ENCODE data around the gene PPFIBP1. TPM values are rescaled to one million over a fixed set of nuclear protein-coding genes. Genes with fewer than 3 reads are reported as not detected.
A peak's percentile ranks its signal among the peaks of the same experiment; 100 is the strongest.

Gene PPFIBP1
- polyA plus RNA-seq, 4 donors = 4.9 to 29.3 (median 12.7) TPM

DNA sequence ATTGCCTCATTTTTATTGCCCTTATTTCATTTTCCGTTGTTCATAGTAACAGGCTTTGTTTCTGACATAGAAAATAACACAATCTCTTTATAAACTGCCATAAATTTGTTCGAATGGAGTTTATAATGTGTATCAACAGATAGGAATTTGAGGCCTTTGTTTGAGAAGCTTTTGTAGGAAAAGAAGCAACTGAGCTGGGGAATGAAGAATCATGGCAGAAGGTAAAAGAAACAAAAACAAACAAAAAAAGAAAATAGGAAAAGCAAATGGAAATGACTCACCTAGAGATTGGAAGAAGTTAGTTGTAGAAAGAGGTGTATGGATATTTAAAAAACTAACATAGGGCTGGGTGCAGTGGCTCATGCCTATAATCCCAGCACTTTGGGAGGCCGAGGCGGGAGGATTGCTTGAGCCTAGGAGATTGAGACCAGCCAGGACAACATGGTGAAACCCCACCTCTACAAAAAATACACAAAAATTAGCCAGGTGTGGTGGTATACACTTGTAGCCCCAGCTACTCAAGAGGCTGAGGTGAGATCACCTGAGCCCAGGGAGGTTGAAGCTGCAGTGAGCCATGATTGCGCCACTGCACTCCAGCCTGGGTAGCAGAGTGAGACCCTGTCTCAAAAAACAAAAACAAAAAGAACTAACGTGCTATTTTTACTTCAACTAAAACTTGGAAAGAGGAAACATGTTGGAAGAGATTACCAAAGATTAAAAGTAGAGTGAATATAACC, 171.7 kb downstream of the PPFIBP1 start:
- H3K27ac ChIP-seq (ENCODE audit: low read depth in 1 of 3, low read length in 2 of 3) = no peak overlapping the region
- no peak for DNase-seq
- H3K4me3 ChIP-seq (ENCODE audit: low read depth in 1 of 3, low read length in 3 of 3) = no peak overlapping the region
- H3K4me1 ChIP-seq (ENCODE audit: control insufficient read depth in 3 of 3, insufficient read depth in 2 of 3, low read depth in 1 of 3, low read length in 2 of 3) = peaks cover 0 to 16% (median 0%) of the 10 kb centered on the region in 3 donors
- H3K36me3 ChIP-seq (ENCODE audit: control insufficient read depth in 3 of 3, insufficient read depth in 2 of 3, low read depth in 1 of 3, low read length in 3 of 3) = peaks cover 0 to 12% (median 5%) of the 10 kb centered on the region in 3 donors
- H3K9me3 ChIP-seq (ENCODE audit: control insufficient read depth in 2 of 2, insufficient read depth in 1 of 2, low read depth in 1 of 2, low read length in 1 of 2) = no peaks in the 10 kb centered on the region
- FAIRE-seq = no peak
- 68 to 75% (median 74%) methylated on average over 6 of the region's 6 CpGs for WGBS, 3 donors
- H3K27me3 ChIP-seq (ENCODE audit: control insufficient read depth in 3 of 3, insufficient read depth in 3 of 3, low read length in 3 of 3) = no peaks in the 10 kb centered on the region

DNA sequence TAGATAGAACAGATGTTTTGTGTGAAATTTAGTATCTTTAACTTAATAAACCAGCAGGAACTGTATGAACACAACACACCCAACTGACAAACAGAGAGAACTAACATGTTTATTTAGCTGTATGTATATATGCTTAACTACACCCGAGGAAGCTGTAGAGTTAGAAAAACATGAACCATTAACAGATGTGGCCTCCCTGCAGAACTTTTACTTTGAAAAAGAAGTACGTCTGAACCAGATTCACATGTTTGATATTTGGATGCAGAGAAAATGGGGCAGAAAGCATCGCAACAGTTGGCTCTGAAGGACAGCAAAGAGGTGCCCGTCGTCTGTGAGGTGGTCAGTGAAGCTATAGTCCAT, 172.3 kb downstream of the PPFIBP1 start, which contains the start of gene REP15:
TSS of gene REP15 (plus strand) at position 155 of the 360 bp plus-strand sequence. CDS start at position 271, 116 bp downstream.
- peaks cover 0 to 16% (median 0%) of the 10 kb centered on the region in 3 donors for H3K4me1 ChIP-seq (ENCODE audit: control insufficient read depth in 3 of 3, insufficient read depth in 2 of 3, low read depth in 1 of 3, low read length in 2 of 3)
- DNase-seq (peak; percentile 27 to 36), FAIRE-seq (no peak)
- H3K9me3 ChIP-seq (ENCODE audit: control insufficient read depth in 2 of 2, insufficient read depth in 1 of 2, low read depth in 1 of 2, low read length in 1 of 2) = no peaks in the 10 kb centered on the region
- H3K27me3 ChIP-seq (ENCODE audit: control insufficient read depth in 3 of 3, insufficient read depth in 3 of 3, low read length in 3 of 3) = no peaks in the 10 kb centered on the region
- H3K4me3 ChIP-seq (ENCODE audit: low read depth in 1 of 3, low read length in 3 of 3) = peak within 1 kb of the TSS in 2 of 3 donors; percentile 5 to 25
- WGBS, 3 donors = 74 to 79% (median 78%) methylated on average over 5 of the region's 5 CpGs
- H3K36me3 ChIP-seq (ENCODE audit: control insufficient read depth in 3 of 3, insufficient read depth in 2 of 3, low read depth in 1 of 3, low read length in 3 of 3) = peaks cover 0 to 10% (median 5%) of the 10 kb centered on the region in 3 donors
- H3K27ac ChIP-seq (ENCODE audit: low read depth in 1 of 3, low read length in 2 of 3) = peak within 1 kb of the TSS in 2 of 3 donors; percentile 8 to 52

DNA sequence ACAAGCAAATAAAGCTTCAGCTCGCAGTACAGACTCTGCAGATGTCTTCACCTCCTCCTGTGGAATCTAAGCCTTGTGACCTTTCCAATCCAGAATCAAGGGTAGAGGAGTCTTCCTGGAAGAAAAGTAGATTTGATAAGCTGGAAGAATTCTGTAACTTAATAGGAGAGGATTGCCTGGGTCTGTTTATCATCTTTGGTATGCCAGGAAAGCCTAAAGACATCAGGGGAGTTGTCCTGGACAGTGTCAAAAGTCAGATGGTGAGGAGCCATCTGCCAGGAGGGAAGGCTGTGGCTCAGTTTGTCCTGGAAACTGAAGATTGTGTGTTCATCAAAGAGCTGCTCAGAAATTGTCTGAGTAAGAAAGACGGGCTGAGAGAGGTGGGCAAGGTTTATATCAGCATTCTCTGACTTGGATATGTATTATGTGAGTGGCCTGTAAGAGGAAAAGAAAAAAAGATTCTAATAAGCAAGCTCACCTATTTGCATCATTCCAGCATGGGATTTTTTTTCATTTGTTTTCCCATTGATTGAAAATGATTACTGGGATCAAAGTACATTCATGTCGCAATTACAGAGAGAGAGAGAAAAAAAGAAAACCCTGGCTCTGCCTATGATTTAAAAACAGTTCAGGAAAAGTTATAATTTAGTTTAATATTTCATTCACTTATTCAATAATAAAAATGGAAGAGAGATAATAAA, 173.0 kb downstream of the PPFIBP1 start:
- WGBS, 3 donors = 21 to 51% (median 46%) methylated on average over 3 of the region's 3 CpGs
- FAIRE-seq (no peak), DNase-seq (peak; percentile 68 to 77)
- peak overlapping the region in 2 of 3 donors; percentile 5 to 25 for H3K4me3 ChIP-seq (ENCODE audit: low read depth in 1 of 3, low read length in 3 of 3)
- no peaks in the 10 kb centered on the region for H3K27me3 ChIP-seq (ENCODE audit: control insufficient read depth in 3 of 3, insufficient read depth in 3 of 3, low read length in 3 of 3)
- peaks cover 0 to 10% (median 5%) of the 10 kb centered on the region in 3 donors for H3K36me3 ChIP-seq (ENCODE audit: control insufficient read depth in 3 of 3, insufficient read depth in 2 of 3, low read depth in 1 of 3, low read length in 3 of 3)
- H3K4me1 ChIP-seq (ENCODE audit: control insufficient read depth in 3 of 3, insufficient read depth in 2 of 3, low read depth in 1 of 3, low read length in 2 of 3) = peaks cover 0 to 16% (median 0%) of the 10 kb centered on the region in 3 donors
- peak overlapping the region in 2 of 3 donors; percentile 8 to 52 for H3K27ac ChIP-seq (ENCODE audit: low read depth in 1 of 3, low read length in 2 of 3)
- no peaks in the 10 kb centered on the region for H3K9me3 ChIP-seq (ENCODE audit: control insufficient read depth in 2 of 2, insufficient read depth in 1 of 2, low read depth in 1 of 2, low read length in 1 of 2)

DNA sequence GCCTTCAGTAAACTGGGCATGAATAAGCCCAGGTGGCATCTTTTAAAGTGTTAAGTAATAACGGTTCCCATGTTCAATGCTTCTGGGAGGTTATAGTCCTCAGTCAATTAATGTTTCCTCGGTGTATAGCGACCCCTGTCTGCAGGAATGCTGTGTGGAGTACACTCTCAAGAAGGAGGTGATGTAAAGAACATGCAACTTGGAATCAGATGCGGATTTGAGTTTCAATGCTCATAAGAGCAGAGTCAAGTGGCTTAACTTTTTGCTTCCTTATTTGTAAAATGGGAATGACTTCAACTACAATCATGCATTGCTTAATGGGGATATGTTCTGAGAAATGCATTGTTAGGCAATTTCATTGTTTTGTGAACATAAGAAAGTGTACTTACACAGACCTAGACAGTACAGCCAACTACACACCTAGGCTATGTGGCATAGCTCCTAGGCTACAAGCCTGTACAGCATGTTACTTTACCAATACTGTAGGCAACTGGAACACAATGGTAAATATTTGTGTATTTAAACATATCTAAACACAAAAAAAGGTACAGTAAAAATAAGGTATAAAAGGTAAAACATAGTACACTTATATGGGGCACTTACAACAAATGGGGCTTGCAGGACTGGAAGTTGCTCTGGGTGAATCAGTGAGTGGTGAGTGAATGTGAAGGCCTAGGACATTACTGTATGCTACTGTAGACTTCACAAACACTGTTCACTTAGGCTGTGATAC, 179.9 kb downstream of the PPFIBP1 start:
- DNase-seq = peak; percentile 86 to 90
- H3K27ac ChIP-seq (ENCODE audit: low read depth in 1 of 3, low read length in 2 of 3) = no peak overlapping the region
- H3K36me3 ChIP-seq (ENCODE audit: control insufficient read depth in 3 of 3, insufficient read depth in 2 of 3, low read depth in 1 of 3, low read length in 3 of 3) = no peaks in the 10 kb centered on the region
- no peaks in the 10 kb centered on the region for H3K27me3 ChIP-seq (ENCODE audit: control insufficient read depth in 3 of 3, insufficient read depth in 3 of 3, low read length in 3 of 3)
- FAIRE-seq = no peak
- 2 to 4% (median 3%) methylated on average over 4 of the region's 4 CpGs for WGBS, 3 donors
- H3K9me3 ChIP-seq (ENCODE audit: control insufficient read depth in 2 of 2, insufficient read depth in 1 of 2, low read depth in 1 of 2, low read length in 1 of 2) = no peaks in the 10 kb centered on the region
- no peak overlapping the region for H3K4me3 ChIP-seq (ENCODE audit: low read depth in 1 of 3, low read length in 3 of 3)
- H3K4me1 ChIP-seq (ENCODE audit: control insufficient read depth in 3 of 3, insufficient read depth in 2 of 3, low read depth in 1 of 3, low read length in 2 of 3) = peaks cover 0 to 10% (median 0%) of the 10 kb centered on the region in 3 donors

DNA sequence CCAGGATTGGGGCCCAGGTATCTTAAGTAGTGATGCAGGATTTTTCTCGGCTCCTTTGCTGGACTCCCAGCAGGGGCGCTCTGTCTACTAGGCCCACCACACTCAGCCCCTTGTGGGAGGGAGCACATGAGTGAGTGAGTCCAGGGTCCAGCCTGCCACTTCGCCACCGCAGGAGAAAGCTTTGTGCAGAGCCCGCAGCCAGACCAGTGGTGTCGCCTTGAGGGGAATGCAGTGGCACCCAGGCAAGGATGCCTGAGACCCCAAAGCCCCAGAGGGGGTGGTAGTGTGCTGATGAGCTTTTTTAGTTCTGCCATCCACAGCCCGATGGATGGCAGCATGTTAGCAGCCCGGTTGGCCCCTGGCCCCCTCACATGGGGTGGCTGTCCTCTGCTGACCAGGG, 181.3 kb downstream of the PPFIBP1 start:
- 78 to 91% (median 82%) methylated on average over 8 of the region's 8 CpGs for WGBS, 3 donors
- H3K9me3 ChIP-seq (ENCODE audit: control insufficient read depth in 2 of 2, insufficient read depth in 1 of 2, low read depth in 1 of 2, low read length in 1 of 2) = no peaks in the 10 kb centered on the region
- DNase-seq (peak in 1 of 2 donors; percentile 47), FAIRE-seq (no peak)
- H3K4me1 ChIP-seq (ENCODE audit: control insufficient read depth in 3 of 3, insufficient read depth in 2 of 3, low read depth in 1 of 3, low read length in 2 of 3) = peaks cover 0 to 10% (median 0%) of the 10 kb centered on the region in 3 donors
- H3K4me3 ChIP-seq (ENCODE audit: low read depth in 1 of 3, low read length in 3 of 3) = no peak overlapping the region
- H3K27ac ChIP-seq (ENCODE audit: low read depth in 1 of 3, low read length in 2 of 3) = no peak overlapping the region
- no peaks in the 10 kb centered on the region for H3K36me3 ChIP-seq (ENCODE audit: control insufficient read depth in 3 of 3, insufficient read depth in 2 of 3, low read depth in 1 of 3, low read length in 3 of 3)
- no peaks in the 10 kb centered on the region for H3K27me3 ChIP-seq (ENCODE audit: control insufficient read depth in 3 of 3, insufficient read depth in 3 of 3, low read length in 3 of 3)

DNA sequence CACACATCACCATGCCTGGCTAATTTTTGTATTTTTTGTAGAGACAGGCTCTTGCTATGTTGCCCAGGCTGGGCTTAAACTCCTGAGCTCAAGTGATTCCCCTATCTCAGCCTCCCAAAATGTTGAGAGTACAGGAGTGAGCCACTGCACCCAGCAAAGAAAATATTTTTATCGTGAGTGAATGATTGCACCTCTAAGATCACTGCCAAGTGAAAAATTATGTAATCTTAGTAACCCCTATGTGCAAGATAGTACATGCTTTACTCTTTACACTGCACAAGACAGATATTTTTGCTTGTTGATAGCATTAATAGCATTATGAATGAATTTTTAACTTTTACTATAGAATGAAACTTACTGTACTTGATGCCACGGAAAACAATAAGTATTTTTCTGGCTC, 183.2 kb downstream of the PPFIBP1 start:
- FAIRE-seq = no peak
- Histone ChIP-seq H3K9me3 (ENCODE audit: control insufficient read depth in 2 of 2, insufficient read depth in 1 of 2, low read depth in 1 of 2, low read length in 1 of 2) (no peaks in the 10 kb centered on the region), H3K4me3 (ENCODE audit: low read depth in 1 of 3, low read length in 3 of 3) (no peak overlapping the region), H3K4me1 (ENCODE audit: control insufficient read depth in 3 of 3, insufficient read depth in 2 of 3, low read depth in 1 of 3, low read length in 2 of 3) (peaks cover 3 to 11% (median 5%) of the 10 kb centered on the region in 3 donors), H3K27ac (ENCODE audit: low read depth in 1 of 3, low read length in 2 of 3) (no peak overlapping the region), H3K27me3 (ENCODE audit: control insufficient read depth in 3 of 3, insufficient read depth in 3 of 3, low read length in 3 of 3) (no peaks in the 10 kb centered on the region), H3K36me3 (ENCODE audit: control insufficient read depth in 3 of 3, insufficient read depth in 2 of 3, low read depth in 1 of 3, low read length in 3 of 3) (no peaks in the 10 kb centered on the region)
- 86 to 91% (median 90%) methylated on average over 2 of the region's 2 CpGs for WGBS, 3 donors
- no peak for DNase-seq

DNA sequence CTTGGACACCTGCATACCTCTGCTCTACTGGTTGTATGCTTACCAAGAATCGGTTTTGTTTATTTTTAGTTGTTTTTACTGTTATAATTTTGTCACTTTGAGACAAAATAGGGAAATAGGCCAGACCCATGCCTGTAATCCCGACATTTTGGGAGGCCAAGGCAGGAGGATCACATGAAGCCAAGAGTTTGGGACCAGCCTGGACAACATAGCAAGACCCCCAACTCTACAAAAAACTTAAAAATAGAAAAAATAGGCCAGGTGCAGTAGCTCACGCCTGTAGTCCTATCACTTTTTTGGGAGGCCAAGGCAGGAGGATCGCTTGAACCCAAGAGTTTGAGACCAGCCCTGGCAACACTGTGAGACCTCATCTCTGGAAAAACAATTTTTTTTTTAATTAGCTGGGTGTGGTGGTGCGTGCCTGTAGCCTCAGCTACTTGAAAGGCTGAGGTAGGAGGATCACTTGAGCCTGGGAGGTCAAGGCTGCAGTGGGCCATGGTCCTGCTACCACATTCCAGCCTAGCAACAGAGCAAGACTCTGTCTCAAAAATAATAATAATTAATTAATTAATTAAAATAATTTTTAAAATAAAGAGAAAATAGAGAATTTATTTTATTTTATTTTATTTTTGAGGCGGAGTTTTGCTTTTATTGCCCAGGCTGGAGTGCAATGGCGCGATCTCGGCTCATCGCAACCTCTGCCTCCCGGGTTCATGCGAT, 185.4 kb downstream of the PPFIBP1 start:
- Histone ChIP-seq H3K36me3 (ENCODE audit: control insufficient read depth in 3 of 3, insufficient read depth in 2 of 3, low read depth in 1 of 3, low read length in 3 of 3) (peaks cover 0 to 6% (median 0%) of the 10 kb centered on the region in 3 donors), H3K27me3 (ENCODE audit: control insufficient read depth in 3 of 3, insufficient read depth in 3 of 3, low read length in 3 of 3) (no peaks in the 10 kb centered on the region), H3K4me3 (ENCODE audit: low read depth in 1 of 3, low read length in 3 of 3) (peak overlapping the region in 2 of 3 donors; percentile 87 to 90), H3K4me1 (ENCODE audit: control insufficient read depth in 3 of 3, insufficient read depth in 2 of 3, low read depth in 1 of 3, low read length in 2 of 3) (peaks cover 3 to 11% (median 5%) of the 10 kb centered on the region in 3 donors), H3K9me3 (ENCODE audit: control insufficient read depth in 2 of 2, insufficient read depth in 1 of 2, low read depth in 1 of 2, low read length in 1 of 2) (no peaks in the 10 kb centered on the region), H3K27ac (ENCODE audit: low read depth in 1 of 3, low read length in 2 of 3) (peak overlapping the region in 2 of 3 donors; percentile 20 to 68)
- 50 to 69% (median 53%) methylated on average over 12 of the region's 12 CpGs for WGBS, 3 donors
- DNase-seq (no peak), FAIRE-seq (no peak)

Measured in small intestine (tissue), 7 donors.